Measurements from ENCODE around the gene SLC49A3. TPM values are rescaled to one million over a fixed set of nuclear protein-coding genes. Genes with fewer than 3 reads are reported as not detected.
"Not testable (repeated sequence)": the region's sequence is repeated elsewhere in the genome, so short reads cannot be mapped to it uniquely, and the experiment has no call there.

The SLC49A3 gene
- total RNA-seq, 1 donor from 2014 or later = 0.16 TPM

- intact Hi-C loops (cut with micrococcal nuclease) = loop anchor here (5.0 kb wide), 1 partner anchor 548 kb away; the partner anchor contains the start of gene ZNF718
Measured at GRCh38 chr4:669806-670559, 19.0 kb downstream of the SLC49A3 start.

DNA sequence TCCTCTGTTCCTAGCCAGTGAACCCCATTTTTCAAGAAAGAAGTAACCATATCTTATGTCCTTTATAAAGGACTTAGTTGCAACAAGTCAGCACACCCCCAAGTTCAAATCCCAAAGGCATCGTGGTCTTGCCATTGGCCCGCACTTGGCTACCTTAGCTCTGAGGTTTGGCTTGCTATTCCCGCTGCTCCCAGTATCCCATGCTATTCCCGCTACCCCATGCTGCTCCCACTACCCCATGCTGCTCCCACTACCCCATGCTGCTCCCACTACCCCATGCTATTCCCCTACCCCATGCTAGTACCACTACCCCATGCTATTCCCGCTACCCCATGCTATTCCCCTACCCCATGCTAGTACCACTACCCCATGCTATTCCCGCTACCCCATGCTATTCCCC lies 20.7 kb downstream of the SLC49A3 start:
- intact Hi-C loops (cut with micrococcal nuclease) = not testable (repeated sequence)

DNA sequence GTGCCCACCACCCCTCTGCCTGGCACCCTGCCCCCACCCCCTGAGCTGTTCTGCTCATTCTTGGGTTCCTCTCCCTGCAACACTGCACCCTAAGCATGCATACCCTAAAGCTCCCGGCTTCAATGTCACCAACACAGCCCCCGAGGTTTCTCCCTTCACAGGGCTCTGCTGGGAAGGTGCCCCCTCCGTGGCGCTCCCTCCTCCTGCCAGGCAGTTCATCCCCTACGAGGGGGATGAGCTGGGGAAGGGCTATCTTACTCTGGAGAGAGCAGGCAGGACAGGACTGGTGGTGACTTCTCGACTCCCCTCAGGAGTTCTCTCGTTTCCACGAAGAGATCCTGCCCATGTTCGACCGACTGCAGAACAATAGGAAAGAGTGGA lies 21.4 kb downstream of the SLC49A3 start:
- intact Hi-C loops (cut with micrococcal nuclease) = no loop called here

- intact Hi-C loops (cut with micrococcal nuclease) = no loop called here
Measured at GRCh38 chr4:666822-667544, 22.0 kb downstream of the SLC49A3 start.

- intact Hi-C loops (cut with micrococcal nuclease) = no loop called here
Measured at GRCh38 chr4:666436-666810, 22.5 kb downstream of the SLC49A3 start.

GRCh38 chr4:665751-666435 lies 23.1 kb downstream of the SLC49A3 start:
- intact Hi-C loops (cut with micrococcal nuclease) = no loop called here

- intact Hi-C loops (cut with micrococcal nuclease) = no loop called here
Measured at GRCh38 chr4:665381-665750, 23.6 kb downstream of the SLC49A3 start.

DNA sequence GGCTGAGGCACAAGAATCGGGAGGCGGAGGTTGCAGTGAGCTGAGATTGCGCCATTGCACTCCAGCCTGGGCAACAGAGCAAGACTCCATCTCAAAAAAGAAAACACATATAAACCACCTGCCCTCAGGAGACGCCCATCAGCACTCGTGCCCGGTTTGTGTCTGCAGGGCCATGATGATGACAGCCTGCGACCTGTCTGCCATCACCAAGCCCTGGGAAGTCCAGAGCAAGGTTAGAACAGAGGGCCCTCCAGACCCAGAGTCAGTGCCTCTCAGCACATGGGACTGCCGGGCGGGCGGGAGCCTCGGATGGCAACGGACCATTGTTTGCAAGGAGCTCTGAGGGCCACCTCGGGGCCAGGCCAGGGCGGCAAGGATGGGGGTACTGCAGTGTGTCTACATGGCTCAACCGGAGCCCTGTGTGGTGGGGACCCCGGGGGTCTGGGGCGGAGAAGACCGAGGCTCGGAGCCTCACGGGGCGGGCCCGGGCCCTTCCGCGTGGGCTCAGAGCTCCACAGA lies 24.2 kb downstream of the SLC49A3 start:
- intact Hi-C loops (cut with micrococcal nuclease) = loop anchor here (1.0 kb wide), 1 partner anchor 10 kb away; the partner anchor contains the start of genes ATP5ME and MYL5

GRCh38 chr4:663438-664428 lies 25.2 kb downstream of the SLC49A3 start:
- intact Hi-C loops (cut with micrococcal nuclease) = loop anchor here (1.0 kb wide), 2 partner anchors 11 to 190 kb away; partner anchors contain the start of genes ATP5ME and MYL5

DNA sequence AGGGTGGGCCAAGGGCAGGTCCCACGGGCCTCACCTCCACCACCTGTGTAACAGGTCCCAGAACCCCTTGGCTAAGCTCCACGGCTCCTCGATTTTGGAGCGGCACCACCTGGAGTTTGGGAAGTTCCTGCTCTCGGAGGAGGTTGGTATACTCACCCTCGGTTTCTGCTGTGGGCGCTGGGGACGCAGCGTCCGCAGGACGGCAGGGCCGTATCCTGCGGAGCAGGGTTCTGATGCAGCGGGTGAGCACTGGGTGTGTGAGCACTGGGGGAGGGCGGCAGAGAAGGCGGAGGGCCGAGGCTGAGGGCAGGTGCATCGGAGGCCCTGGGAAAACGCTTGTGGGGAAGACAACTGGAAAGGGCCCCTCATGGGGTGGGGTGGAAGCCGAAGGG lies 25.9 kb downstream of the SLC49A3 start:
- intact Hi-C loops (cut with micrococcal nuclease) = loop anchor here (1.0 kb wide), 1 partner anchor 190 kb away; no protein-coding TSS in a partner anchor

GRCh38 chr4:661881-662761 lies 26.8 kb downstream of the SLC49A3 start:
- intact Hi-C loops (cut with micrococcal nuclease) = no loop called here

GRCh38 chr4:661231-661630 lies 27.7 kb downstream of the SLC49A3 start:
- intact Hi-C loops (cut with micrococcal nuclease) = no loop called here

DNA sequence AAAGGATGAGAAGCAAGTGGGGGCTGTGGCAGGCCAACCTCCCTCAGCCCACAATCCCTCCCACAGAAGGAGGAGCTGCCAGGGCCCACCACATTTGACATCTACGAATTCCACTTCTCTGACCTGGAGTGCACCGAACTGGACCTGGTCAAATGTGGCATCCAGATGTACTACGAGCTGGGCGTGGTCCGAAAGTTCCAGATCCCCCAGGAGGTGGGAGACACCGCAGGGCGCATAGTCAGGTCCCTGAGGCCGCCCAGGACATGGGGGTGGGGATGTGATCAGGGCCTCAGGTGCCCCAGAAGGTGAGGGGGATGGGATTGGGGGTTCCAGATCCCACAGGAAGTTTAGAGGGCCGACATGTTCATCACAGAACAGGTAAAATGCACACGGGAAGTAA lies 28.6 kb downstream of the SLC49A3 start:
- intact Hi-C loops (cut with micrococcal nuclease) = no loop called here

DNA sequence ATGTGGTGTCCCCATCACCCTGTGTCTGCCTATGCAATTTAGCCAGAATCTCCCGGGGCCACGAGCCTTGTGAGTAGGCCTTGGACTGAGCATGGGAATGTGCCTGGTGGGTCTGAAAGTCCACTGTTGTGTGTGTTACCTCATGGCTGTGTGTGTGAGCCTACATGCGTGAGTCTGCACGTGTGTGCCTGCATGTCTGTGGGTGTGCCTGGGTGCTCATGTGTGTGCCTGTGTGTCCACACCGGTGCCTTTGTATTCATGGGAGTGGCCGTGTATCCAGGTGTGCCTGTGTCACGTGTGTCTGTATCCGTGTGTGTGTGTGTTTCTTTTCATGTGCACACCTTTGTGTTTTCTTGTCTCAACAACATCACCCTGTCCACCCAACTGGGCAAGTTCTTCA lies 29.1 kb downstream of the SLC49A3 start:
- intact Hi-C loops (cut with micrococcal nuclease) = no loop called here

DNA sequence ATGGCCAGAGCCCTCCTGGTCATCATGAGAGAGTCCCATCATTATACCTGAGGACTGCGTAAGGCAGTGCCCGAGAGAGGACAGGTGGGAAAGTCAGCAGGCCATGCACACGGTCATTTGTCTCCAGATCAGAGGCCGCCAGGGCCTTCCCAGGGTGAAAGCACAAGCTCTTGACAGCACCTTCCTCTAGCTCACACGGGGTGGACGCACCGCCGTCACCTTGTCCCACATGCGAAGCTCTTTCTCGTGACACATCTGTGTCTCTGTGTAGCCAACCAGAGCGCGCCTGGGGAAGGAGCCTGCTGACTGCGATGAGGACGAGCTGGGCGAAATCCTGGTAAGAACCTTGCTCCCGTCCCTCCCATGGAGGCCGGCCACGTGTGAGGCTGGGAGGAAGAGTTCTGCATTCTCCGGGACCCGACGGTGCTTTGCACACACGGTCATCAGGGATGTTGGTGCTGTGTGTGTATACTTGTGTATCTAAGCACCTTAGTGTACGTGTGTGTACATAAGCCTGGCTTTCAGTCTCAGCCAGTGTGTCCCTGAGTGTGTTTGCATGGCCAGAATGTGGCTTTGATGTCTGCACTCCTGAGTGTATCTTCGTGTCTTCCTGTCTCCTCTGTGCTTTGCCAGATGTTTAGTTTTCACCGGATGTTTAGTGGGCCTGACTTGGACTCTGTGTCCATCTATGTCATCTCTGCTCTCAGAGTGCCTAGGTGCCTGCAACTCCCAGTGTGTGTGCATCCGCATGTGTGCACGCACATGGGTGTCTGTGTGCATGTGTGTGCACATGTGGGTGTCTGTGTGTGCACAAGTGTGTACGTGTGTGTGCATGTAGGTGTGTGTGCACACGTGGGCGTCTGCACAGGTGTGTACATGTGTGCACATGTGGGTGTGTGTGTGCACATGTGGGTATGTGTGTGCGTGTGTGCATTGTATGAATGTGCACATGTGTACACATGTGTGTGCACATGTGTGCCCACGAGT lies 30.0 kb downstream of the SLC49A3 start:
- intact Hi-C loops (cut with micrococcal nuclease) = no loop called here

DNA sequence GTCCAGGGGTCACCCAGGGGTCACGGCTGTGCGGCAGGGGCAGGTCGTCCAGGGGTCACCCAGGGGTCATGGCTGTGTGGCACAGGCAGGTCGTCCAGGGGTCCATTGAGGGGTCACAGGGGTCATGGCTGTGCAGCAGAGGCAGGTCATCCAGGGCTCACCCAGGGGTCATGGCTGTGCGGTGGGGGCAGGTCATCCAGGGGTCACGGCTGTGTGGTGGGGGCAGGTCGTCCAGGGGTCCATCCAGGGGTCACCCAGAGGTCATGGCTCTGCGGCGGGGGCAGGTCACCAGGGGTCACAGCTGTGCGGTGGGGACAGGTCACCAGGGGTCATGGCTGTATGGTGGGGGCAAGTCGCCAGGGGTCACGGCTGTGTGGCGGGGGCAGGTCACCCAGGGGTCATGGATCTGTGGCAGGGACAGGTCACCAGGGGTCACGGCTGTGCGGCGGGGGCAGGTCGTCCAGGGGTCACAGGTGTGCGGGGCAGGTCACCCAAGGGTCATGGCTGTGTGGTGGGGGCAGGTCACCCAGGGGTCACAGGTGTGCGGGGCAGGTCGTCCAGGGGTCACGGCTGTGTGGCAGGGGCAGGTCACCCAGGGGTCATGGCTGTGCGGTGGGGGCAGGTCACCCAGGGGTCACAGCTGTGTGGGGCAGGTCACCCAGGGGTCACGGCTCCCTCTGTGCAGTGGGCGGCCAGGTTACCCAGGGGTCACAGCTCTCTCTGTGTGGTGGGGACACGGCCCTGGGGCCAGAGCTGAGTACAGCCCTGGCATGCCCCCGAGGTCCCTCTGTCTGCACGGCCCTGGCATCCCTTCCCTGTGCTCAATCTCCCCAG lies 30.9 kb downstream of the SLC49A3 start:
- intact Hi-C loops (cut with micrococcal nuclease) = no loop called here

GRCh38 chr4:657338-657833 lies 31.6 kb downstream of the SLC49A3 start:
- intact Hi-C loops (cut with micrococcal nuclease) = no loop called here

All from T-helper 2 cell treated with Interferon-gamma antibody and Interleukin-4, amounts not matched to agents 100 ng/mL and 5 ng/mL, for 36 hours (primary cell).